ENCODE results near the gene HAUS1. TPM values are rescaled to one million over a fixed set of nuclear protein-coding genes. Genes with fewer than 3 reads are reported as not detected.
A peak's percentile ranks its signal among the peaks of the same experiment; 100 is the strongest.
"Not testable (repeated sequence)": the region's sequence is repeated elsewhere in the genome, so short reads cannot be mapped to it uniquely, and the experiment has no call there.

Gene HAUS1
- total RNA-seq, 1 donor from 2014 or later = 17.8 TPM

DNA sequence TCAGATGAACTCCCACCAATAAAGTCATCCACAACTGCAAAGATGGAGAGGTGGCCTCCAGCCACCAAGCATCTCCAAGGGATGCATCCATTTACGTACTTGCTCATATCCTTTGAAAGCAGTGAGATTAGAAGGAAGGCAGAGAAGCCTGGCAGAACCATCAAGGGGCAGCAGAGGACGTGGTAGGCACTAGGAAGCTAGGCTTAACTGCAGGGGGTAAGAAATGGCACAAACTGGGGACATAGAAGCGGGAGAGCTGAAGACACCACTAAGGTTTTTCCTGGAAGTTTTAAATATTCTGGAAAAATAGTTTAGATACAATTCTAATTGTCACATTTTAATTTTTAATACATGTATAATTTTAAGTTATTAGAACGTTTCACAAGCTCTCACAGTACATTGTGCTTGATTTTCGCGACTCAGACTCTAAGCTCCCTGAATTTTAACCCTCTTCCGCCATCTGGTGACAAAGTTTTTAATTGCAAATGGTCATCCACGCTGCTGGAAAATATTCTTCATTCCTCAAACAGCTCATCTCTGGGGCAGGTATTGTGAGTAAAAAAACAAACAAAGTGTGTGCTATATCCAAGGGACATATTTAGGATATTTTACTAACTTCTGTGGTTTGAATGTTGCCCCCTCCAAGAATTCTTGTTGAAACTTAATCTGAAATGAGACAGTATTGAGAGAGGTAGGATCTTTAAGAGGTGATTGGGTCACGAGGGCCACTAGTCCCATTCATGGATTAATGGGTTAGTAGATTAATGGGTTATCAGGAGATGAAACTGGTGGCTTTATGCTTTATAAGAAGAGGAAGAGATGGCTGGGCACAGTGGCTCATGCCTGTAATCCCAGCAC lies 30.5 kb upstream of the HAUS1 start:
- intact Hi-C loops (cut with DNase I) = no loop called here
- ATAC-seq = peak in 1 of 2 donors; percentile 58
- Histone ChIP-seq H3K36me3 (peaks cover 14% of the 10 kb centered on the region), H3K27me3 (ENCODE audit: low read depth) (no peaks in the 10 kb centered on the region), H3K27ac (no peak overlapping the region), H3K9me3 (no peaks in the 10 kb centered on the region), H3K4me1 (peaks cover 40% of the 10 kb centered on the region), H3K4me3 (no peak overlapping the region)
- TF ChIP-seq, protein P1, sequence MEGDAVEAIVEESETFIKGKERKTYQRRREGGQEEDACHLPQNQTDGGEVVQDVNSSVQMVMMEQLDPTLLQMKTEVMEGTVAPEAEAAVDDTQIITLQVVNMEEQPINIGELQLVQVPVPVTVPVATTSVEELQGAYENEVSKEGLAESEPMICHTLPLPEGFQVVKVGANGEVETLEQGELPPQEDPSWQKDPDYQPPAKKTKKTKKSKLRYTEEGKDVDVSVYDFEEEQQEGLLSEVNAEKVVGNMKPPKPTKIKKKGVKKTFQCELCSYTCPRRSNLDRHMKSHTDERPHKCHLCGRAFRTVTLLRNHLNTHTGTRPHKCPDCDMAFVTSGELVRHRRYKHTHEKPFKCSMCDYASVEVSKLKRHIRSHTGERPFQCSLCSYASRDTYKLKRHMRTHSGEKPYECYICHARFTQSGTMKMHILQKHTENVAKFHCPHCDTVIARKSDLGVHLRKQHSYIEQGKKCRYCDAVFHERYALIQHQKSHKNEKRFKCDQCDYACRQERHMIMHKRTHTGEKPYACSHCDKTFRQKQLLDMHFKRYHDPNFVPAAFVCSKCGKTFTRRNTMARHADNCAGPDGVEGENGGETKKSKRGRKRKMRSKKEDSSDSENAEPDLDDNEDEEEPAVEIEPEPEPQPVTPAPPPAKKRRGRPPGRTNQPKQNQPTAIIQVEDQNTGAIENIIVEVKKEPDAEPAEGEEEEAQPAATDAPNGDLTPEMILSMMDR (IDR thresholded peaks at IDR 0.05) = peak; percentile 67
- DNase-seq = no peak

DNA sequence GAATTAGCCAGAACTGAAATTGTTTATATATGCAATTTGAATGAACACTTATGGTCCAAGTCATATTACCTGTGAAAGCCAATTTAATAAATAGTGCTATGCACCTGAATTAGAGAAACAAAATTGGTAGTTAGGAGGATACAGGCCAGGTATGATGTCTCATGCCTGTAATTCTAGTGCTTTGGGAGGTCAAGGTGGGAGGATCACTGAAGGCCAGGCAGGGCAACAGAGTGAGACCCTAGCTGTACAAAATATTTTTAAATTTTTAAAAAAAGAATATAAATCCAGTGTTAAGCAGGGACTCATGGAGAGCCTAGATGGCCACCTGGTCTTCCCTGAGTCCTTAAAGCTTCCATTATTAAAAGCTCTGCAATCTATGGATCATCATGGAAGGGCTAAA lies 24.8 kb upstream of the HAUS1 start:
- H3K27me3 ChIP-seq (ENCODE audit: low read depth) = no peaks in the 10 kb centered on the region
- no peak overlapping the region for H3K27ac ChIP-seq
- no peaks in the 10 kb centered on the region for H3K9me3 ChIP-seq
- H3K4me3 ChIP-seq = no peak overlapping the region
- DNase-seq (no peak), ATAC-seq (no peak)
- intact Hi-C loops (cut with DNase I) = no loop called here
- no peaks in the 10 kb centered on the region for H3K4me1 ChIP-seq
- peaks cover 69% of the 10 kb centered on the region for H3K36me3 ChIP-seq
- TF ChIP-seq, protein P1 (IDR thresholded peaks at IDR 0.05) = no peak

DNA sequence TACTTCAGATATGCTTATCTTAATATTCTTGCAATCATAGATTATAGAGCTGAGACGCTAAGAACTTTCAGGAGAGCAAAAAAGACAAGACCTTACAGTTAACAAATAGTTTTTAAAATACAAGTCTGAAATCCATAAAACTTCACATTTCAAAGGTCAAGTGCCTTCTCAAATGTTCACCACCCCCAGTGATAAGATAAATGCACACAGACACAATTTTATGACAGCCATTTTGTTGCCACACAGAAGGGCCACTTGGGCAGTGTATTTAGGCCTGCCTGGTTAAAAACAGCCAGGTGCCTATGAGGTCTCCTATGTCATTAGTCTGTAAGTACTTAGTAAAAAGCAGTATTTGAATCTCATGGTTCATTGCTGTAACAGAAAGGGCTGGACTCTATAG lies 24.0 kb upstream of the HAUS1 start:
- Histone ChIP-seq H3K4me1 (no peaks in the 10 kb centered on the region), H3K27ac (no peak overlapping the region), H3K9me3 (no peaks in the 10 kb centered on the region), H3K36me3 (peaks cover 77% of the 10 kb centered on the region), H3K27me3 (ENCODE audit: low read depth) (no peaks in the 10 kb centered on the region), H3K4me3 (no peak overlapping the region)
- intact Hi-C loops (cut with DNase I) = no loop called here
- TF ChIP-seq, protein P1 (IDR thresholded peaks at IDR 0.05) = no peak
- DNase-seq (no peak), ATAC-seq (no peak)

DNA sequence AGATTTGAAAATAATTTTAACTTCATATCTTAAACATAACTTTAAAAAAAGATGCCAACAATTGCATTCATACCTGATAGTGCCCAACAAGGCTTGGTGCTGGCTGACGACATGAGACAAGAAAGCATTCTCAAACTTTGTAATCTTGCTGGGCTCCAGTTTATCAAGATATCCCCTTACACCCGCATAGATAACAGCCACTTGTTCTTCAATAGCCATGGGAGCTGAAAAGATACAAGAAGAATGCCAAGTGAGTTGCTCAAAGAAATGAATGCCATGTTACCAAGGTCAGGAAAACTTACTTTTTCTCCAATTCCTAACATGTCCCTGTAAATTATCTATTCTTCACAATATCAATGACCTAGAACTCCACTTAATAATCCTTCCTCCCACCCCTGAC lies 19.8 kb upstream of the HAUS1 start:
- Histone ChIP-seq H3K27me3 (ENCODE audit: low read depth) (no peaks in the 10 kb centered on the region), H3K36me3 (peaks cover 98% of the 10 kb centered on the region), H3K9me3 (no peaks in the 10 kb centered on the region), H3K4me3 (no peak overlapping the region), H3K27ac (no peak overlapping the region), H3K4me1 (no peaks in the 10 kb centered on the region)
- ATAC-seq (peak in 1 of 2 donors; percentile 18), DNase-seq (no peak)
- intact Hi-C loops (cut with DNase I) = no loop called here
- TF ChIP-seq, protein P1 (IDR thresholded peaks at IDR 0.05) = no peak

DNA sequence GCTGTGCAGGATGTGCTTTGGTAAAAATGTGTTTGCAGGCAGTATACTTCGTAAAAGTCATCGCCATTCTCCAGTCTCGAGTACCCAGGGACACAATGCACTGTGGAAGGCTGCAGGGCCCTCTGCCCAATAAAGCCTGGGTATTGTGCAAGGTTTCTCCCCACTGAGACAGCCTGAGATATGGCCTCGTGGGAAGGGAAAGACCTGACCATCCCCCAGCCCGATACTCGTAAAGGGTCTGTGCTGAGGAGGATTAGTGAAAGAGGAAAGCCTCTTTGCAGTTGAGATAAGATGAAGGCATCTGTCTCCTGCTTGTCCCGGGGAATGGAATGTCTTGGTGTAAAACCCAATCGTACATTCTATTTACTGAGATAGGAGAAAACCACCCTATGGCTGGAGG lies 15.7 kb upstream of the HAUS1 start:
- H3K36me3 ChIP-seq = peaks cover 100% of the 10 kb centered on the region
- H3K27ac ChIP-seq; H3K4me3 ChIP-seq; ATAC-seq; H3K27me3 ChIP-seq (ENCODE audit: low read depth); H3K4me1 ChIP-seq; intact Hi-C loops (cut with DNase I); DNase-seq; H3K9me3 ChIP-seq: not testable (repeated sequence)

DNA sequence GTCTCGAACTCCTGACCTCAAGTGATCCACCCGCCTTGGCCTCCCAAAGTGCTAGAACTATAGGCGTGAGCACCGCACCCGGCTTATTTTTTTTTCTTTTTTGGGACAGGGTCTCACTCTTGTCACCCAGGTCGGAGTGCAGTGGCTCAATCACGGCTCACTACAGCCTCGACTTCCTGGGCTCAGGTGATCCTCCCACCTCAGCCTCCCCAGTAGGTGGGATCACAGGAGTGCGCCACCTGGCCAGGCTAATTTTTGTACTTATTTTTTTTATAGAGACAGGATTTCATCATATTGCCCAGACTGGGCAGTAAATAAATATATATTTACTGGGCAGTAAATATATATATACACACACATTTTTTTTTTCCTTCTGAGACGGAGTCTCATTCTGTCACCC lies 8.7 kb upstream of the HAUS1 start:
- ATAC-seq (no peak), DNase-seq (no peak)
- H3K36me3 ChIP-seq = peaks cover 48% of the 10 kb centered on the region
- H3K27me3 ChIP-seq (ENCODE audit: low read depth) = no peaks in the 10 kb centered on the region
- H3K4me1 ChIP-seq = peaks cover 32% of the 10 kb centered on the region
- no peaks in the 10 kb centered on the region for H3K9me3 ChIP-seq
- TF ChIP-seq, protein P1 (IDR thresholded peaks at IDR 0.05) = no peak
- H3K4me3 ChIP-seq = no peak overlapping the region
- H3K27ac ChIP-seq = no peak overlapping the region
- intact Hi-C loops (cut with DNase I) = no loop called here
